ENCODE data around the gene PDCD1LG2.

Gene PDCD1LG2

DNA sequence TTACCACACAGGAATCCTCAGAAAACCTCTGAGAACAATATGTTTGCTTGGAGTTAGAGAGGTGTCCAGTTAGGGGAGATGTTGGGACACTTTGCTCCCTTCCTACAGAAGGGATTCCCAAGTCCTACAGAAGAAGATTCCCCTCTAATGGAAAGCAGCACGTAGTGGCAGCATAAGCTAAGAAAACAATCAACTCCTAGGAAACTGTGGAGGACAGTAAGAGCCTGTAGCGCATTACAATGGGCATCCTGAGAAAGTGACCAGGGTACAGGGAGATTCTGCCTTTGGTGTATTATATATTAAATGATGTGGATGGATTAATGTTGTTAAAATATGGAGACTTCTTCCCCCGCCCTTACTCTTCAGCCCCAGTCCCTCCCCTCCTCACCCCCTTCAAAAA is 104.7 kb downstream of the PDCD1LG2 start:
- no peak for DNase-seq

DNA sequence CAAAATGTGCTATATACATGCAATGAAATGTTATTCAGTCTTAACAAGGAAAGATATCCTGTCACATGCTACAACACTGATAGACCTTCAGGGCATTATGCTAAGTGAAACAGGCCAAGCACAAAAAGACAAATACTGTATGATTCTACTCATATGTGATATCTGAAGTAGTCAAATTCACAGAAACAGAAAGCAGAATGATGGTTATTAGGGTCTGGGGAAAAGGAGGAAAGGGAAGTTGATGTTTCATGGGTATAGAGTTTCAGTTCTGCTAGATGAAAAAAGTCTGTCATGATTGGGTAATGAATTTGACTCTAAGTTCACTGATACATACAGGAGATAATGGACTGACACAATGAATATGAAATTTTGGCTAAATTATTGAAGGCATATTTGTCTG is 107.4 kb downstream of the PDCD1LG2 start:
- no peak for DNase-seq

DNA sequence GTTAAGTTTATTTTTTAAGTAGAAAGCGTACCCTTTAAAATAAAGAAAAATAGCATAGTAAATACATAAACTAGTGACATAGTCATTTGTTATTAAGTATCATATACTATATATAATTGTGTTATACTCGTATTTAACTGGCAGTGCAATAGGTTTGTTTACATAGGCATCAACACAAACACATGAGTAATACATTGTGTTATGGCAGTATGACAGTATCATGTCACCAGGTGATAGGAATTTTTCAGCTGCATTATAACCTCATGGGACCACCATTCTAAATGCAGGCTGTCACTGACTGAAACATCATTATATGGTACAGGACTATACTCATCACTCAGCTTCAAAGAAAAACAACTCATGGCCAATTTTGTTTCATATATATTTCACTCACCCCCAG is 110.2 kb downstream of the PDCD1LG2 start:
- DNase-seq, result no peak

Data from CD4-positive, alpha-beta T cell treated with Interferon gamma for 1 hour (primary cell).